ENCODE data around the gene TMEM254.
"Not testable (repeated sequence)": the region's sequence is repeated elsewhere in the genome, so short reads cannot be mapped to it uniquely, and the experiment has no call there.

The TMEM254 gene

DNA sequence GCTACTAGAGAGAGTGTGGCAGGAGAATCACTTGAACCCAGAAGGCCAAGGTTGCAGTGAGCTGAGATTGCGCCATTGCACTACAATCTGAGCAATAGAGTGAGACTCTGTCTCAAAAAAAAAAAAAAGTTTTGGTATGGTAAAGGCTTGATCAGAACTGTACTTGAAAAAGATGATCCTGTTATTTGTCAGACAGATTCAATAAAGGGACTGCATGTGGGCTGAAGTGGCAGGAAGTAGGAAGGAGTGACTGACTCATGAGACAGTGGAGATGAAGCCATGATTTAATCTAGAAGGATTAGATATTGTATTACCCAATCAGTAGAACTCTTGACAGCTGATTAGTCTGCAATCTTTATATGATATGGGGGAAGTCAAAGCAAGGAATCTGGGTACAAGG lies 2.7 kb upstream of the TMEM254 start:
- DNase-seq (ENCODE audit: low read depth, low spot score), result no peak

DNA sequence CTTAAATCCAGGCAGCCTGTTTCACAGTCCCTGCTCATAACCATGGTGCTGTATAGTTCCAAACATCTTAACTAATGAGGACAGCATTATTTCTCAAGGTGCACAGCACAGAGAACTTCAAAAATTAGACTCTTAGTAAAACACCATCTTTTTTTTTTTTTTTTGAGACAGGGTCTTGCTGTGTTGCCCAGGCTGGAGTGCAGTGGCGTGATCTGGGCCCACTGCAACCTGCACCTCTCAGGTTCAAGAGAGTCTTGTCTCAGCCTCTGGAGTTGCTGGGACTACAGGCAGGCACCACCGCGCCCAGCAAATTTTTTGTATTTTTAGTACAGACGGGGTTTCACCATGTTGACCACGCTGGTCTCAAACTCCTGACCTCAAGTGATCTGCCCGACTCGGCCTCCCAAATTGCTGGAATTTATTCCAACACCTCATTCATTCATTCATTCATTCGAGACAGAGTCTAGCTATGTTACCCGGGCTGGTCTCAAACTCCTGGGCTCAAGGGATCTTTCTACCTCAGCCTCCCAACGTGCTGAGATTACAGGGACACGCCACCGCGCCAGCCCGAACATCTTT lies 507 bp upstream of the TMEM254 start:
- DNase-seq (ENCODE audit: low read depth, low spot score), result peak; percentile 1

DNA sequence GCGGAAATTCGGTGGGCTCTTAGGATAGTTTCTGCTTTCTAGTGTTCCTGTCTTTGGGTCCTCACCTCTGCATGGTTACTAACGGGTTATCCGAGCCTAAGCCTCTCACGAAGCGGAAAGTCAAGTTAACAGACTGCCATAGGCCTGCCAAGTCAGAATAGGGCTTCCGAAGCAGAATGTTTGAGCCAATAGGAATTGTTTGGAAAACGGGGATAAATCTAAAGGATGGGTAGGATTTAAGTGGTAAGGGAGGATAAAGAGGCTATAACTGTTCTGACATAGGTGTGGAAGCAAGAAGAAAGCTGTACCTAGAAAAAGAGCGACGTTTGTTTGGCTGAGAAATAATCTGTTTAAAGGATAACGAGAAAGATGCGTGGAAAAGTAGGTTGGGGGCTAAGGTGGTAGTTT lies 851 bp downstream of the TMEM254 start:
- DNase-seq (ENCODE audit: low read depth, low spot score), result no peak

DNA sequence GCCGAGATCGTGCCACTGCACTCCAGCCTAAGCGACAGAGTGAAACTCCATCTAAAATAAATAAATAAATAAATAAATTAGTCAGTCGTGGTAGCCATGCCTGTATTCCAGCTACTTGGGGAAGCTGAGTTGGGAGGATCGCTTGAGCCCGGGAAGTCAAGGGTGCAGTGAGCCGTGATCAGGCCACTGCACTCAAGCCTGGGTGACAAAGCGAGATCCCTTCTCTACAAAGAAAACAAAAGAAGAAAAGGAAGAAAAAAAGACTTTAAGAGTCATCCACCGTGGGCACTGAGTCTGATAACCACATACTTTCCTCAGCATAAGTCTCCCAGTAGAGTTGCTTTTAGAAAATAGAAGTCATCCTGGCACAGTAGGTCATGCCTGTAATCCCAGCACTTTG lies 2.6 kb downstream of the TMEM254 start:
- no peak for DNase-seq (ENCODE audit: low read depth, low spot score)

DNA sequence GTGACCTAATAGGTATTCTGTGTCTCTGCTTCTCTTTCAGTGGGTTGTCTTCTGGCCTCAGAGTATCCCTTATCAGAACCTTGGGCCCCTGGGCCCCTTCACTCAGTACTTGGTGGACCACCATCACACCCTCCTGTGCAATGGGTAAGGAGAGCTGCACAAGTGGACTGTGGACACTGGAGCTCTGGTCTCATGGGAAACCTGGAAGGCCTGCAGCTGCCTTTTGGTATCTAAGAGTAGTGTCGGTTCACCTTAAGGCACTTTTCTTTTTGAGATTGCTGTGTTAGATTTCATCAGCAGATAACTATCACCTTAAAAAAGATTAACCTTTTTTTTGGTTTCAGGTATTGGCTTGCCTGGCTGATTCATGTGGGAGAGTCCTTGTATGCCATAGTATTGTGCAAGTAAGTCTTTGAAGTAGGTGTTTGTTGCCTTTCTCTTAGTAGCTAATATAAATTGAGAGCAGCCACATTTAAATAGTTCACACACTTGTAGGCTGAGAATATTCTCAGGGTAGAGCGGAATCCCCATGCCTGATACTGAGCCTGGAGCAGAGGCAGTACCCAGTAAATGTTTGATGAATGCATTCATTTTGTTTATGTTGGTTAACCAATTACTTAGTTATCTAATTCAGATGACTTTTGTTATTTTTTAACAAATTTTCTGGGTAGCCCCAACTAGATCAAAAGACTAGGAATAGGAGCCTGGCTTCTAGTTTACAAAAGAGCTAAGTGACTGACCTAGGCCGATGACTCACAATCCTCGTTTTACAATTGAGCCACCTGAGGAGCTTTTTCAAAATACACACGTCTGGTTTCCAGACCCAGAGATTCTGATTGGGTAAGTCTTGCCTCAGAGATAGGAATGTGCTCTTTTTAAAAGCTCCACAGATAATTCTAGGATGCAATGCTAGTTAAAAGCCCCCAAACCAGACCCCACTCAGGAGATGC lies 3.6 kb downstream of the TMEM254 start:
- DNase-seq (ENCODE audit: low read depth, low spot score), result no peak

DNA sequence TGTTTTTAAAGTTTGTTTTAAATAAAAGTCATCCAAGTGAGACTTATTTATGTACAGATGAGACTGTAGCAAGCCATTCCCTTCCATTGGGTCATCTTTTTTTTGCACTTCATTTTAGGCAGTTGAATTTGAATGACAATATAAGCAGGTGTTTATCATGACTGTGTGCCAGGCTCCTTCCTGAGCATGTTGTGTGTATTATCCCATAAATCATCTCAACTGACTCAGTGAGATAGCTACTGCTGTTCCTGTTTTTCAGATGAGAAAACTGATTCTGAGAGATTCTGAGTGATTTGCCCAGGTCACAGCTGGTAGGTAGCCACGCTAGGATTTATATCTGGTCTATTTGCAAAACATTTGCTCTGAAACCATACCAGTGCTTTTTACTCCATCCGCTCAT lies 11.7 kb downstream of the TMEM254 start:
- DNase-seq (ENCODE audit: low read depth, low spot score), result no peak

DNA sequence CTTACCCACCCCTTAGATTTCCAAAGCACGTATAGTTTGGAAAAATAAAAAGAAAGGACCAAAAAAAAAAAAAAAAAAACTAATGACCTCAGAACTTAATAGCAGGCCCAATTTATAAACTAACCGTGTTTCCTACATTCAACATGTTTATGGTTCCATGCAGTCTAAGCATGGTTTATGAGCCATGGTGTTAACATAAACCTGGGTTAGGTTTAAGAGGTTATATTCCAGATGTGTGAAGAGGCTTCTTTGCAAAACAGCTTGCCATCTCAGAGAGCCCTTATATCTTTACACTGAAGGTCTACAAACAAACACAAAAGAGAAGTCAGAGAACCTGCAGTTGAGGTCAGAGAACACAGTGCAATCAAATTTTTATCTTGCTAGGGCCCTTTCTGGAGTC lies 15.8 kb downstream of the TMEM254 start:
- no peak for DNase-seq (ENCODE audit: low read depth, low spot score)

DNA sequence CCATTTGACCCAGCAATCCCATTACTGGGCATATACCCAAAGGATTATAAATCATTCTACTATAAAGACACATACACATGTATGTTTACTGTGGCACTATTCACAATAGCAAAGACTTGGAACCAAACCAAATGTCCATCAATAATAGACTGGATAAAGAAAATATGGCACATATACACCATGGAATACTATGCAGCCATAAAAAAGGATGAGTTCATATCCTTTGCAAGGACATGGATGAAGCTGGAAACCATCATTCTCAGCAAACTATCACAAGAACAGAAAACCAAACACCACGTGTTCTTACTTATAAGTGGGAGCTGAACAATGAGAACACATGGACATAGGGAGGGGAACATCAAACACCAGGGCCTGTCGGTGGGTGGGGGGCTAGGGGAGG lies 19.8 kb downstream of the TMEM254 start:
- not testable (repeated sequence) for DNase-seq (ENCODE audit: low read depth, low spot score)

DNA sequence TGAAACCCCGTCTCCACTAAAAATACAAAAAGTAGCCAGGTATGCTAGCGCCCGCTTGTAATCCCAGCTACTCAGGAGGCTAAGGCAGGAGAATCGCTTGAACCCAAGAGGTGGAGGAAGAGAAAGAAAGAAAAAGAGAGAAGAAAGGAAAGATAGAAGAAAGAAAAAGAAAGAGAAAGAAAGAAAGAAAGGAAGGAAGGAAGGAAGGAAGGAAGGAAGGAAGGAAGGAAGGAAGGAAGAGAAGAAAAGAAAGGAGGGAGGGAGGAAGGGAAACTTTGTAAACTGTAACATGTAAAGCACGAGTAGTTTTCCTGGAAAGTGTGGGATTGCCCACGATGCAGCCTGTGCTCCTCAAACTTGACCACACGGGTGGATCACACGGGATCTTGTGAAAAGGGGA lies 20.8 kb downstream of the TMEM254 start:
- DNase-seq (ENCODE audit: low read depth, low spot score), result not testable (repeated sequence)

DNA sequence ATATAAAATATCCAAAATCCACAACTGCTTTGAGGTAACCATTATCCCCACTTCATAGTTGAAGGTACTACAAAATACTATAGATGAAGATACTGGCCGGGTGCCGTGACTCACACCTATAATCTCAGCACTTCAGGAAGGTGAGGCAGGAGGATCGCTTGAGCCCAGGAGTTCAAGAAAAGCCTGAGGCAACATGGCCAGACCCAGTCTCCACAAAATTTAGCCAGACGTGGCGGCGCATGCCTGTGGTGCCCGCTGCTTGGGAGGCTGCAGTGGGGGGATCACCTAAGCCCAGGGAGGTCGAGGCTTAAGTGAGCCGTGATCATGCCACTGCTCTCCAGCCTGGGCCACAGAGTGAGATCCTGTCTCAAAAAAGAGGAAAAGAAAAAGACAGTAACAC lies 21.7 kb downstream of the TMEM254 start:
- no peak for DNase-seq (ENCODE audit: low read depth, low spot score)

DNA sequence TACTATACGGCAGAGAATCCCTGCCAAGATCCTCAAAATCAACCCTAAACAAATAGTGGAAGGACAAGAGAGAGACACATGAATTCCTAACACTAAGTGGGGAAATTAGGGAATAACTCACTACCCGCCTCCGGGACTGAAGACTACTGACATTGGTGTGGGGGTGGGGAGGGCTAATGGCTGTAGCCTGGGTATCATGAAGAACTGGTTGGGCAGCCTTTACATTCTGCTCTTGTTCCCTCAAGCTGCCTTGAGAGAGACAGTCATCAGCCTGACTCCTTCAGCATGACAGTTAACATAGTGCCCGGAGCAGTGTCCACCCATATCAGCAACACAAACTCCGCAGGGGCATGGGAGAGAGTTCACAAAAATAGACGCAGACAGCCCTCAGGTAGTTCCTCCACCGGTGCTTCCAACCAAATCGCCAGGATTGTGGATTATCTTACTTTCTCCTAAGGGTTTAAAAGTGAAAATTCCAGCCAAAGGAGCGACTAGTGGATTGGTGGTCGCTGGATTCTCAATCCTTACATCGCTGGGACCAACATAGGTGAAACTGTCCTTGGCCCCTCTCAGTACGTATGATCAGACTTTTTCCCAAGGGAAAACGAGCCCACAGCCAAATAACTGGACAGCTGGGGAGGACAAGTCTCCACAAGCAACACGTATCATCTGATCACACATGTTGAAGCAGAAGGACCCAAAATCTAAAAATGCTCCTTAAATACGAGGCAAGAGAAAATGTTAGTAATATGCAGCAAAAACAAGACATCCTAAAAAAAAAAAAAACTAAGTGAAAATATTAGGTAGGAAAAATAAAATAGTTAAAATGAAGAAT lies 22.6 kb downstream of the TMEM254 start:
- no peak for DNase-seq (ENCODE audit: low read depth, low spot score)

DNA sequence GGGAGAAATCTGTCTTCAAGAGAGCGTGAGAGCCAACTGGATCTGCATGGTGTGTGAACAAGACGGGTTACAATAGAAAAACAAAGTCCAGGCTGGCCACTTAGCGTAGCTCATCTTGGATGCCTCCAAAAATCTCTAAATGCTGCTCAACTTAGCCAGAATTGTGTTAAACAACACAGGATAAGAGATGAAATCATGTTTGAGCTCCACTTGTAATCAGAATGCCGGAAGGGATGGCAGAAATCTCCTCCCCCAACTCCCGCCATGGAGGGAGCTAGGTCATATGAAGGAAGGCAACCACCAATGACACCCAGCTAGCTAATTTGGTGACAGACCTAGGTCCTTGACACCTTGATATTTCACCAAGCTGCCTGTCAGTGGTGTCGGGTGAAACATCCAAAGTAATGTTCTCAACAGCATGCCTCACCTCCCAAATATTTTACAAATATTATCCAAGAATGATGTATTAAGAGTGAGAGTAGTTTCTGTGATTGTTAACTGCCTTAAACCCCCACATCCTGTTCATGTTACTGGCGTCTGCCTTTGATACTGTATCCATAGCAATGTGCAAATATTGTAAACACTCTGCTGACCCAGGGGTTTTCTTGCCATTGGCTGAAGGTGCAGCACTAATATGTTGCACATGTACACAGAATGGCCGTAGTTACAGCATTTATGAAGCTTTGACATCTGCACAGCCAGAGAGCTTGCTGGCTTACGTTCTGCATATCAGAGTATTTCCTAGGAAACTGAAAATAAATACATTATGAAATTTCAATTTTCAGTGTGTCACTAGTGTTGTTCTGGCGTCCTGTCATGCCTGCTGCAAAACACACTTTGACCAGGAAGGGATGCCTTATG lies 25.8 kb downstream of the TMEM254 start:
- DNase-seq (ENCODE audit: low read depth, low spot score), result peak; percentile 54

DNA sequence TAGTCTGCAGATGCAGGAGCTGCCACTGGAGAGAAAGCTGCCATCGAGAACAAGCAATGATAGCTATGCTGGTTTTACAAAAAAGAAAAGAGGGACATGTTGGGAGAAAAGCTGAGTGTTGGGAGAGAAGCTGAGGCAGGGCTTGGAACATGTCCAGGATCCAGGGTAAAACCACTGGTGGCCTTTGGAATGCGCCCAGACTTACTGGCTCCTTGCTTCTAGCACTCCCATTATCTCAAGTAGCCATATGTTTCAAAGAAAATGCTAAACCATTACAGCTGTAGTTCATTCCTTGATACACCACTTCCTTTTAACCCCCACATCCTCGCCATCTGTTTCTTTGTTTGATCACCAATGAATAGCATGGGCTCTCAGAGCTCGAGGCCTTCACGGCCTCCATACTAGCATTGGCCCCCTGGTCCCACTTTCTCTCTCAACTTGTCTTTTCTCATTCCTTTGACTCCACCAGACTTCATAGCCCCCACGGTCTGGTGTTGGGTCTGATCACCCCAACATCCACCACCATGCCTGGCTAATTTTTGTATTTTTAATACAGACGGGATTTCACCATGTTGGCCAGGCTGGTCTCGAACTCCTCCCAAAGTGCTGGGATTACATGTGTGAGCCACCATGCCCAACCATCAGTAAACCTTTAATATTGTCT lies 30.2 kb downstream of the TMEM254 start:
- no peak for DNase-seq (ENCODE audit: low read depth, low spot score)

DNA sequence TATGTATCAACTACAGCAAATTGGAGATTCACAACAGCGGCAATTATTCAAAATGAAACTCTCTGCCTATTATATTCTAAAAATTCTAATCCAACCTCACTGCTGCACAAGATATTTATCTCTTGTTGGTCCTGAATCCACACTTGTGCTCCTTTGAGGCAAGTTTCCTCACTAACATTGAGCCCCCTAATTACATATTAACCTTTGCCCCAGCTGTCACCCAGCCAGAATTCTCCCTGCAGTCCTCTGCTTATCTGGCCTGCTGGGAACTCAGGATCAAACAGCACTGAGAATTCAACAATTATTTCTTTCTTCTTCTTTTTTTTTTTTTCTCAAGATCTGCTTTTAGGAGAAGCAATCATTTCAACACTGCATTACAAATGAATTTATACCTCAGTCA lies 32.5 kb downstream of the TMEM254 start:
- DNase-seq (ENCODE audit: low read depth, low spot score), result no peak

DNA sequence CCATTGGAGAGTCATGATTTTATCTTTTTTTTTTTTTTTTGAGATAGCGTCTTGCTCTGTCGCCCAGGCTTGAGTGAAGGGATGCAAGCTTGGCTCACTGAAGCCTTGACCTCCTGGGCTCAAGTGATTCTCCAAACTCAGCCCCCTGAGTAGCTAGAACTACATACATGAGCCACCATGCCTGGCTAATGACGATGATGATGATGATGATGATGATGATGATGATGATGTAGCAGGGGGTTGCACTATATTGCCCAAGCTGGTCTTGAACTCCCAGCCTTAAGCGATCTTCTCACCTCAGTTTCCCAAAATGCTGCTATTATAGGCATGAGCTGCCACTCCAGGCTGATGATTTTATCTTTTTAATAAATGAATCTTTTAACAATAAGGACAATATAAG lies 40.2 kb downstream of the TMEM254 start:
- DNase-seq (ENCODE audit: low read depth, low spot score), result no peak

DNA sequence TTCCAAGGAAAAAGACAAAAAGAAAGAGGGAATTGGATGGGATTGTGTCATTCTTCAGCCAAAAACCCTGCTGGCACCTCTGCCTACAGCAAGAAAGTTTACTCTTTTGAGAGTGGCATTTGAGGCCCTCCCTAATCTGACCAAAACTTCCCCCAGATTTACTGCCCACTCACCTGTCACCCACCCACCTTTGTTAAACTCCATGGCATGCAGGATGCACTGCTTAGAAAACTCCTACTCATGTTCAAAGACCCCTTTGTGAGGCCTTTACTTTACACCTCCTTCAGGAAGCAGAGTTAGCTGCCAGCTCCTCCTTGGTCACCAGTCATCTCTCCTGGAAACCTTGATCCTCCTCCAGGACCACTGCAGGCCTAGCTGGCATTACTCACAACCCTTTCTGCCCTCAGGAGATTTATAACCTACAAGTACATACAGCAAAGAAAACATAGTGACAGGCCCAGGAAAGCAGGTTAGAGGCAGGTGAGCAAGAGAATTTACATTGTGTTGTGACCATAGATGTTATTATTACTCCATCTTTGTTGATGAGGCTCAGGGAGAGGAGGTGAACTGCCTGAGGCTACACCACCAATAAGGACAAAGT lies 43.7 kb downstream of the TMEM254 start:
- no peak for DNase-seq (ENCODE audit: low read depth, low spot score)

DNA sequence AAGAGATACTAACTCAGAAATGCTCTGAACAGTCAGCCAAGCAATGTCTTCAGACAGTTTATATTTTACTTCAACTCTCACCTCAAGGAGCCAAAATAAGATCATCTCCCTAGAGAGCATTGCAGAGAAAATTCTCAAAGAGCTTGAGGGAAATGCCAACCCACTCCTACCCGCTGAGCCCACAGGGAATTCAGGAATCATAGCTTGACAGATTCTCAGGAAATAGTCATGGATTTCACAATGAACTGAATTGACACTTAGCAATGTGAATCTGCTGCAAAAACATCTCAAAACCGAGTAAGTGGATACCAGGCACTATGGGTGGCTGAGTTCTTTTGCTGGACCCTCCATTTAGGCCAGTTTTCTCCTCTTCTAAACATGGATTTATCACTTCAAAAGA lies 44.3 kb downstream of the TMEM254 start:
- DNase-seq (ENCODE audit: low read depth, low spot score), result no peak

DNA sequence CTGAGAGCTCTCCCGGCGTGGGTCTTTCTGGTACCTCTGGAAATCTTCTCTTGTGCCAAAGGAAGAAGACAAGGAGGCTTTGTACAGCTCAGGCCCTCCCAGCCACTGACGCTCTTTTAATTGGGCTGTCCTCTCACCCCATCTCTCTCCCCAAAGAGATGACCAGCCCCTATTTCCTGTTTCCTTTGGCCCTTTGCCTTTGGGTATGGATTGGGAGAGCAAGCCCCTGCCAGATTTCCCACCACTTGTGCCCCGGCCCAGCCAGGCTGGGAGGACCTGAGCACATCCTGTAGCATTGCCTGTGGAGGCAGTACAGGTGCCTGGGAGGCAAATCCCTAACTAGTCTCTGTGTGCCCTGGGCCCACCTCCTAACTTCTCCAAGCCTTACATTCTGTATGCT lies 48.4 kb downstream of the TMEM254 start:
- DNase-seq (ENCODE audit: low read depth, low spot score), result no peak

DNA sequence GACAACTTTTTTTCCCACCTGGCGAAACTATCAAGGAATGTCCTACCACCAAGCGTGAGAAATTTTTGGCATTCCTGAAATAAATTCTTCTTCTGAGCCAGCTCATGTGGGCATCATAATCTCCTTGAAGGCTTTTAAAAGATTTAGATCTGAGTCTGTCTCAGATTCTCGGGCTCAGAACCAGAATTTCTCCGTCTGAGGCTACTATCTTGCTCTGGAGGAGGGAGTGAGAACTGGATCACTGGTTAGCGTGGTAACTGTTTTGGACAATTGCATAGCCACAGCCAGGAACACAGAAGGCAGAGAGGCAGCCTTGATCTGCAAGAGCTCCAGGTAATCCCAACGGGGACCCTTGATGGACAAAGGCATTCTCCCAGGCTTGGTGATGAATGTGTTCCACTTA lies 53.0 kb downstream of the TMEM254 start:
- no peak for DNase-seq (ENCODE audit: low read depth, low spot score)

Measured in brain pericyte (primary cell).